Liver (tissue), 9 donors: ENCODE data around the gene KAT6B. TPM values are rescaled to one million over a fixed set of nuclear protein-coding genes. Genes with fewer than 3 reads are reported as not detected.

Experiments used
- DNase-seq: peaks from one replicate; pipeline ENCODE4 v3.0.0-alpha.2; 2017; ENCODE audit warnings: low spot score
- H3K27ac ChIP-seq, 2 donors: one replicate each; pipeline ENCODE4 v1.7.0; 2013; ENCODE audit warnings: inconsistent platforms in 2 of 2, low read length in 2 of 2, control low read depth in 1 of 2, low read depth in 1 of 2, mild to moderate bottlenecking in 1 of 2
- H3K27me3 ChIP-seq, 4 donors: one replicate each; pipeline versions ENCODE4 v1.6.1 to v1.7.0; 2013; ENCODE audit warnings: low read length in 3 of 4, inconsistent platforms in 1 of 4, mild to moderate bottlenecking in 1 of 4, moderate library complexity in 1 of 4; ENCODE audit not compliant: control insufficient read depth in 4 of 4, insufficient read depth in 4 of 4
- H3K36me3 ChIP-seq, 4 donors: one replicate each; pipeline versions ENCODE4 v1.6.1 to v1.7.0; 2013; ENCODE audit warnings: low read length in 3 of 4, mild to moderate bottlenecking in 3 of 4, low read depth in 1 of 4, moderate library complexity in 1 of 4; ENCODE audit not compliant: control insufficient read depth in 4 of 4, insufficient read depth in 3 of 4
- H3K4me1 ChIP-seq, 4 donors: one replicate each; pipeline versions ENCODE4 v1.6.1 to v1.7.0; 2013; ENCODE audit warnings: low read length in 3 of 4, mild to moderate bottlenecking in 3 of 4, moderate library complexity in 1 of 4; ENCODE audit not compliant: control insufficient read depth in 4 of 4, insufficient read depth in 4 of 4
- H3K4me3 ChIP-seq, 3 donors: one replicate each; pipeline versions ENCODE4 v1.6.1 to v1.7.0; 2013; ENCODE audit warnings: low read length in 3 of 3, control low read depth in 1 of 3, low read depth in 1 of 3, mild to moderate bottlenecking in 1 of 3
- H3K9ac ChIP-seq, 2 donors: one replicate each; pipeline ENCODE4 v1.7.0; 2013; ENCODE audit warnings: low read length in 2 of 2, mild to moderate bottlenecking in 2 of 2, moderate library complexity in 2 of 2, control low read depth in 1 of 2, low read depth in 1 of 2
- H3K9me3 ChIP-seq, 4 donors: one replicate each; pipeline versions ENCODE4 v1.6.1 to v1.7.0; 2013; ENCODE audit warnings: low read length in 3 of 4; ENCODE audit not compliant: control insufficient read depth in 4 of 4
- ATF3 ChIP-seq: IDR thresholded peaks from 2 replicates; pipeline ENCODE4 v1.6.1; 2016; ENCODE audit warnings: antibody characterized with exemption
- CTCF ChIP-seq: fragments of 150-350 bp; IDR thresholded peaks from 2 replicates; pipeline ENCODE4 v1.5.1; 2017; ENCODE audit warnings: improper control_type of control experiment, low read depth, low read length; ENCODE audit not compliant: missing input control
- EGR1 ChIP-seq, 2 donors: IDR thresholded peaks; 2 replicates each; pipeline ENCODE4 v1.6.1; 2016 to 2018; ENCODE audit warnings: antibody characterized with exemption in 2 of 2, low read depth in 2 of 2
- FOXA1 ChIP-seq: IDR thresholded peaks from 2 replicates; pipeline ENCODE4 v1.6.1; 2016; ENCODE audit warnings: antibody characterized with exemption
- FOXA2 ChIP-seq: IDR thresholded peaks from 2 replicates; pipeline ENCODE4 v1.6.1; 2016; ENCODE audit warnings: antibody characterized with exemption
- GABPA ChIP-seq, 2 donors: IDR thresholded peaks in 1 of 2; conservative IDR thresholded peaks in 1 of 2; 2 replicates each; pipeline ENCODE4 v1.6.1; 2016; ENCODE audit warnings: antibody characterized with exemption in 2 of 2, mild to moderate bottlenecking in 1 of 2, moderate library complexity in 1 of 2
- HNF4A ChIP-seq, 2 donors: conservative IDR thresholded peaks; 2 replicates each; pipeline ENCODE4 v1.6.1; 2016; ENCODE audit warnings: antibody characterized with exemption in 2 of 2, mild to moderate bottlenecking in 2 of 2
- HNF4G ChIP-seq: IDR thresholded peaks from 2 replicates; pipeline ENCODE4 v1.6.1; 2016; ENCODE audit warnings: antibody characterized with exemption
- JUND ChIP-seq, 2 donors: IDR thresholded peaks; 2 replicates each; pipeline ENCODE4 v1.6.1; 2016; ENCODE audit warnings: antibody characterized with exemption in 2 of 2
- MAX ChIP-seq: IDR thresholded peaks from 2 replicates; pipeline ENCODE4 v1.6.1; 2016; ENCODE audit warnings: antibody characterized with exemption
- NR2F2 ChIP-seq: IDR thresholded peaks from 2 replicates; pipeline ENCODE4 v1.6.1; 2016; ENCODE audit warnings: antibody characterized with exemption
- RAD21 ChIP-seq, 2 donors: IDR thresholded peaks; 2 replicates each; pipeline ENCODE4 v1.6.1; 2016; ENCODE audit warnings: antibody characterized with exemption in 2 of 2, mild to moderate bottlenecking in 2 of 2
- REST ChIP-seq: IDR thresholded peaks from 2 replicates; pipeline ENCODE4 v1.6.1; 2016; ENCODE audit warnings: antibody characterized with exemption, mild to moderate bottlenecking
- RXRA ChIP-seq, 2 donors: IDR thresholded peaks; 2 replicates each; pipeline ENCODE4 v1.6.1; 2017 to 2018; ENCODE audit warnings: antibody characterized with exemption in 2 of 2, mild to moderate bottlenecking in 1 of 2
- SP1 ChIP-seq: IDR thresholded peaks from 2 replicates; pipeline ENCODE4 v1.6.1; 2018; ENCODE audit warnings: antibody characterized with exemption, mild to moderate bottlenecking
- TAF1 ChIP-seq: conservative IDR thresholded peaks from 2 replicates; pipeline ENCODE4 v1.6.1; 2016; ENCODE audit warnings: antibody characterized with exemption, mild to moderate bottlenecking
- YY1 ChIP-seq: IDR thresholded peaks from 2 replicates; pipeline ENCODE4 v1.6.1; 2016; ENCODE audit warnings: antibody characterized with exemption, mild to moderate bottlenecking
- ZBTB33 ChIP-seq: IDR thresholded peaks from 2 replicates; pipeline ENCODE4 v1.6.1; 2016; ENCODE audit warnings: antibody characterized with exemption
- WGBS: extraction: QIAGEN DNeasy Blood & Tissue Kit; methylation state at CpG from one replicate; pipeline ENCODE4 v1.1.7; 2013; 5-methylcytosine and 5-hydroxymethylcytosine counted together
- polyA plus RNA-seq, 2 donors: library from polyadenylated mRNA; stranded (reverse) in 1 of 2; unstranded in 1 of 2; fragments of 200-250 nt in 1 of 2; fragments of >200 nt in 1 of 2; fragmentation: Nextera tagmentation in 1 of 2; extraction: Ambion mirVana in 1 of 2; gene quantifications; one replicate each; pipeline versions ENCODE4 v1.2.1 to v1.2.3, GENCODE V29; 2013 to 2015
- total RNA-seq, 2 donors: library from RNA; depleted of rRNA; stranded (reverse); fragments of >200 nt; gene quantifications; one replicate each; pipeline ENCODE4 v1.2.3, GENCODE V29; 2014
- donor health status: healthy.
- donor health status: healthy.
- donor health status: healthy.
- donor health status: healthy.
- donor health status: healthy.

The KAT6B gene
- total and polyA plus RNA-seq, 4 donors, result 2.0 to 21.2 (median 8.8) TPM

- TF ChIP-seq ATF3, result no peak
- TF ChIP-seq RXRA (IDR thresholded peaks at IDR 0.05), result no peak
- TF ChIP-seq ZBTB33, result no peak
- no peak for TF ChIP-seq TAF1
- no peak for TF ChIP-seq FOXA1
- no peak for TF ChIP-seq JUND (IDR thresholded peaks at IDR 0.05)
- no peak for TF ChIP-seq SP1
- TF ChIP-seq HNF4G, result no peak
- TF ChIP-seq FOXA2, result no peak
- no peak for TF ChIP-seq REST
- no peak for TF ChIP-seq YY1
- no peak for TF ChIP-seq MAX
- no peak for TF ChIP-seq EGR1 (IDR thresholded peaks at IDR 0.05; ENCODE audit: low read depth in 2 of 2)
- no peak for TF ChIP-seq GABPA (IDR thresholded peaks at IDR 0.05 in 1 of 2, conservative IDR thresholded peaks at IDR 0.05 in 1 of 2)
- no peak for TF ChIP-seq NR2F2
- no peak for TF ChIP-seq RAD21 (IDR thresholded peaks at IDR 0.05)
- TF ChIP-seq HNF4A (conservative IDR thresholded peaks at IDR 0.05), result no peak
- peaks cover 0 to 3% (median under 1%) of the 10 kb centered on the region in 4 donors for H3K36me3 ChIP-seq
Measured at GRCh38 chr10:74837743-74838142, 11.3 kb downstream of the KAT6B start.

GRCh38 chr10:74839708-74840107 is 13.3 kb downstream of the KAT6B start:
- Histone ChIP-seq H3K9me3 (no peaks in the 10 kb centered on the region), H3K4me3 (no peak overlapping the region), H3K4me1 (peaks cover 8 to 17% (median 9%) of the 10 kb centered on the region in 4 donors), H3K36me3 (peaks cover 3 to 11% (median 3%) of the 10 kb centered on the region in 4 donors), H3K27ac (no peak overlapping the region), H3K27me3 (no peaks in the 10 kb centered on the region), H3K9ac (no peak overlapping the region)
- DNase-seq, result no peak
- WGBS, result 82% methylated on average over 4 of the region's 4 CpGs
- TF ChIP-seq NR2F2, result no peak
- TF ChIP-seq RXRA (IDR thresholded peaks at IDR 0.05), result no peak
- TF ChIP-seq HNF4A (conservative IDR thresholded peaks at IDR 0.05), result no peak
- no peak for TF ChIP-seq REST
- no peak for TF ChIP-seq ZBTB33
- no peak for TF ChIP-seq RAD21 (IDR thresholded peaks at IDR 0.05)
- no peak for TF ChIP-seq FOXA2
- no peak for TF ChIP-seq JUND (IDR thresholded peaks at IDR 0.05)
- no peak for TF ChIP-seq GABPA (IDR thresholded peaks at IDR 0.05 in 1 of 2, conservative IDR thresholded peaks at IDR 0.05 in 1 of 2)
- TF ChIP-seq CTCF, result no peak
- TF ChIP-seq HNF4G, result no peak
- no peak for TF ChIP-seq SP1
- TF ChIP-seq ATF3, result no peak

More at GRCh38 chr10:74837743-74838142, 11.3 kb downstream of the KAT6B start:
- no peak overlapping the region for H3K27ac ChIP-seq
- H3K4me1 ChIP-seq, result peaks cover 8 to 19% (median 9%) of the 10 kb centered on the region in 4 donors
- no peak overlapping the region for H3K4me3 ChIP-seq
- WGBS, result 91% methylated on average over 4 of the region's 4 CpGs
- H3K9ac ChIP-seq, result no peak overlapping the region
- DNase-seq, result no peak
- H3K9me3 ChIP-seq, result no peaks in the 10 kb centered on the region
- H3K27me3 ChIP-seq, result no peaks in the 10 kb centered on the region
